Activated naive CD4-positive, alpha-beta T cell treated with anti-CD3 and anti-CD28 coated beads for 36 hours (primary cell): Measurements from ENCODE around the gene EPG5. TPM values are rescaled to one million over a fixed set of nuclear protein-coding genes. Genes with fewer than 3 reads are reported as not detected.
"Not testable (repeated sequence)": the region's sequence is repeated elsewhere in the genome, so short reads cannot be mapped to it uniquely, and the experiment has no call there.

Experiments
- CTCF ChIA-PET: fragments of 350-600 bp; sonication (Branson Sonifier 250); formaldehyde crosslinking; loops from one replicate; lab custom pipeline; 2021; ENCODE audit warnings: antibody characterized with exemption; lab: Charles Lee
- DNase-seq: peaks from one replicate; pipeline ENCODE4 v3.0.0-alpha.2; 2020
- H3K27ac Mint-ChIP-seq: one replicate; pipeline ENCODE4 v1.8.0; 2021; ENCODE audit warnings: mild to moderate bottlenecking, mixed read lengths
- H3K27me3 Mint-ChIP-seq: one replicate; pipeline ENCODE4 v1.8.0; 2021; ENCODE audit warnings: low read depth, mixed read lengths
- H3K36me3 Mint-ChIP-seq: one replicate; pipeline ENCODE4 v1.8.0; 2021; ENCODE audit warnings: low read depth, mixed read lengths
- H3K4me1 Mint-ChIP-seq: one replicate; pipeline ENCODE4 v1.8.0; 2021; ENCODE audit warnings: low read depth, mixed read lengths
- H3K4me3 Mint-ChIP-seq: one replicate; pipeline ENCODE4 v1.8.0; 2021; ENCODE audit warnings: mild to moderate bottlenecking, moderate library complexity, mixed read lengths
- H3K9me3 Mint-ChIP-seq: one replicate; pipeline ENCODE4 v1.8.0; 2021; ENCODE audit warnings: mixed read lengths
- intact Hi-C: fragments of 100-400 bp; cut with micrococcal nuclease; formaldehyde crosslinking; loops from one replicate; pipeline ENCODE4 v1.15.1; 2023
- total RNA-seq, 2 experiments: library from RNA; stranded (reverse); gene quantifications; one replicate each; pipeline ENCODE4 v1.2.3, GENCODE V29; 2021

EPG5 gene
- total RNA-seq, 2 experiments from 2014 or later: 18.3 to 21.2 TPM

DNA sequence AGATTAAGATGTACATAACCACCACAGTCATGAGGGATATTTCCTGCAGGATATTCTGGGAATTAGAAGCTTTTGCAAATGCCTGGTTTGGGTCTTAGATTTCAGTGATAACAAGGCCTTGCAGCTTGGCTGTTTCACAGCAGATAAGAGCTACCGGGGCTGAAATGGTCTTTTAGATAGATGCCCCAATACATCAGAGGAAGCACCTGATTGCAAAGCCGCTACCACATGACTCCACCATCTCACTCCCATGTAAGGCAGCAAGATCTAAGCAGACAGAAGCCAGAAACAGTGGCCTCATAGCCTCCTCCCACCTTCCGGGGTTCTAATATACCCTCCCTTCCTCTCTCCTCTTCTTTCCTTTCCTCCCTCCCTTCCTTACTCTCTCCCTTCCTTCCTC lies 31.1 kb upstream of the EPG5 start:
- peak overlapping the region; percentile 73 for H3K4me3 Mint-ChIP-seq
- intact Hi-C loops: loop anchor here (1.0 kb wide), 2 partner anchors 24 to 75 kb away; no protein-coding TSS in a partner anchor
- H3K27ac Mint-ChIP-seq: peak overlapping the region; percentile 88
- peaks cover 10% of the 10 kb centered on the region for H3K36me3 Mint-ChIP-seq
- H3K27me3 Mint-ChIP-seq: no peaks in the 10 kb centered on the region
- peaks cover 39% of the 10 kb centered on the region for H3K4me1 Mint-ChIP-seq
- CTCF ChIA-PET: interaction anchor here (0.7 to 3.2 kb wide), 5 partner anchors 16 to 439 kb away, joined by 3 to 12 read pairs (median 3); no protein-coding TSS in a partner anchor
- peak; percentile 41 for DNase-seq
- peaks cover 18% of the 10 kb centered on the region for H3K9me3 Mint-ChIP-seq

GRCh38 chr18:45997700-45998151 lies 30.6 kb upstream of the EPG5 start:
- CTCF ChIA-PET: interaction anchor here (1.1 to 3.2 kb wide), 4 partner anchors 15 to 90 kb away, joined by 3 to 12 read pairs (median 6); no protein-coding TSS in a partner anchor
- Mint-ChIP-seq H3K27me3 (no peaks in the 10 kb centered on the region), H3K27ac (peak overlapping the region; percentile 88), H3K4me1 (peaks cover 39% of the 10 kb centered on the region), H3K4me3 (peak overlapping the region; percentile 73), H3K36me3 (peaks cover 5% of the 10 kb centered on the region), H3K9me3 (peaks cover 13% of the 10 kb centered on the region)
- intact Hi-C loops: loop anchor here (1.0 kb wide), 4 partner anchors 16 to 76 kb away; no protein-coding TSS in a partner anchor
- peak; percentile 45 for DNase-seq

DNA sequence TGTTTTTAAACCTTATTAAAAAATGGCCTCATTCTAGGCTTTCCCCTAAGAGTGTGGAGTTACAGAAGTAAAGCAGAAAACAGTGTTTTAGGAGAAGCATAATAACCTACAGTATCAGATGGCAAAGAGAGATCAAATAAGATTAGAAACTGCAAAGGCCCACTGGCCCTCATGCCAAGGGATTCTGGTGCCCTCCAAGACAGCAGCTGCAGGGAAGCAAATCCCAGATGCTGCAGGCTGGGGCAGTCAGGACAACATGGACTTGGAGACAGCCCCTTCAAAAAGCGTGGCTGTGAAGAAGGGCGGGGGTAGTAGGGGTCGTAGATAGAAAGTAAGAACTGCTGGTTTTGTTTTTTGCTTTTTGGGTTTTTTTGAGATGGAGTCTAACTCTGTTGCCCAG lies 28.3 kb upstream of the EPG5 start:
- intact Hi-C loops: loop anchor here (2.0 kb wide), 1 partner anchor 15 kb away; no protein-coding TSS in a partner anchor
- Mint-ChIP-seq H3K27me3 (no peaks in the 10 kb centered on the region), H3K4me1 (peaks cover 34% of the 10 kb centered on the region)

DNA sequence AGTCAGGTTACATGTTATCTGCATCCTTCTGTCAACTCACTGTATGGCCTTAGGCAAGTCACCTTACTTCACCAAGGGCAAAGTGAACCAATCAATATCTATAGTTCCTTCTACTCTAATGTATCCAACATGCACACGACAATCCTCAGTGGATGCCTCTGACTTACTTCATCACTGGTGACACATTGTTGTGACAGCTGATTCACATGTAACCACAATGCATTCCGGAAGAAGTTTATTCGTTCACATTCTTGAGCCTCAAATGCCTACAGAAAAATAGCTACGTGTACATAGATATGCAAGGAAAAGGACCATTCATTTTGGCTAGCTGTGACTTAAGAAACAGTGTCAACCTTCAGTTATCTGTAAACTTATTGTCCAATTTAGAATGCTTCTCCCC lies 26.3 kb upstream of the EPG5 start:
- DNase-seq: no peak
- Mint-ChIP-seq H3K27ac (no peak overlapping the region), H3K9me3 (peaks cover 3% of the 10 kb centered on the region), H3K27me3 (no peaks in the 10 kb centered on the region), H3K4me1 (peaks cover 26% of the 10 kb centered on the region), H3K36me3 (peaks cover 14% of the 10 kb centered on the region), H3K4me3 (no peak overlapping the region)
- intact Hi-C loops: no loop called here
- CTCF ChIA-PET: interaction anchor here (0.8 to 1.8 kb wide), 2 partner anchors 80 to 156 kb away, joined by 3 to 7 read pairs; no protein-coding TSS in a partner anchor

More for the DNA sequence above, 28.3 kb upstream of the EPG5 start:
- Mint-ChIP-seq H3K9me3 (no peaks in the 10 kb centered on the region), H3K36me3 (peaks cover 4% of the 10 kb centered on the region), H3K4me3 (no peak overlapping the region), H3K27ac (no peak overlapping the region)
- CTCF ChIA-PET: interaction anchor here (1.2 to 3.2 kb wide), 2 partner anchors 21 to 78 kb away, joined by 3 to 8 read pairs; no protein-coding TSS in a partner anchor
- DNase-seq: no peak

GRCh38 chr18:45992527-45992926 lies 25.4 kb upstream of the EPG5 start:
- Mint-ChIP-seq H3K36me3 (peaks cover 17% of the 10 kb centered on the region), H3K4me1 (peaks cover 16% of the 10 kb centered on the region)
- H3K9me3 Mint-ChIP-seq, H3K4me3 Mint-ChIP-seq, H3K27ac Mint-ChIP-seq, intact Hi-C loops, H3K27me3 Mint-ChIP-seq, DNase-seq: not testable (repeated sequence)
- CTCF ChIA-PET: interaction anchor here (0.6 kb wide), 1 partner anchor 365 kb away, joined by 3 read pairs; no protein-coding TSS in a partner anchor

DNA sequence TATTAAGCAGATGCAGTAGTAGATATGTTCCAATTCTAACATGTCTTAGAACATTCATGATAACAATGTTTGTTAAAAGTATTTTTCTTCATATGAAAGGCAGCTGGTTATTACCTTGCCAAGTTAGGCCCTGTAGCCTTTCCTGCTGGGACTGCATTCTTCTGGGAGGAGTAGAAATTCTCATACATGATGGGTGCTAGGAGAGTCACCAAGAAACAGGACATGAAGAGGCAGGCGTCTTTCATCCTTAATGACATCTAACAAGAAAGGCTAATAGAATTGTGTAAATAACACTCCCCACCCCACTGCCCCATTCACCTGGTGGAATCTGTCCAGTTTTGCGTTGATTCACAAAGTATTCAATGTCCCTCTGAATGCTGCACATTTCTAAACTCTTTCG lies 24.7 kb upstream of the EPG5 start:
- Mint-ChIP-seq H3K4me3 (no peak overlapping the region), H3K36me3 (peaks cover 17% of the 10 kb centered on the region), H3K27me3 (no peaks in the 10 kb centered on the region), H3K27ac (no peak overlapping the region), H3K9me3 (peaks cover 3% of the 10 kb centered on the region), H3K4me1 (peaks cover 11% of the 10 kb centered on the region)
- intact Hi-C loops: no loop called here
- DNase-seq: no peak
- CTCF ChIA-PET: interaction anchor here (0.6 kb wide), 2 partner anchors 82 to 364 kb away, joined by 3 read pairs; no protein-coding TSS in a partner anchor

GRCh38 chr18:45984546-45985235 lies 17.6 kb upstream of the EPG5 start:
- CTCF ChIA-PET: no interaction called here

DNA sequence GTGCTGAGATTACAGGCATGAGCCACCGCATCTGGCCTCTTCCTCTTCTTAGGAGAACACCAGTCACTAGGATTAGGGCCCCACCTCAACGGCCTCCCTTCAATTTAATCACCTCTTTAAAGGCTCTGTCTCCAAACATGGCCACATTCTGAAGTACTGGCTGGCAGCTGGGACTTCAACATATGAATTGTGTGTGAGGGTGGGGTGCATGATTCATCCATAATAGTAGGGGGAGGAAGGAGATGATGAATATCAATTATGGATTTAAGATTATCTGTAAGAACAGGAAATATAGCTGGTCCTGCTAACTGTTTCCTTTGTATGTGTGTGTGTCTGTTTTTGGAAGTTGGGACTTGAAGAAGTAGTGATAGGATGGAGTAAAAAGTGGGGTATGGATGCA lies 14.7 kb upstream of the EPG5 start:
- Mint-ChIP-seq H3K9me3 (no peaks in the 10 kb centered on the region), H3K27me3 (no peaks in the 10 kb centered on the region), H3K36me3 (no peaks in the 10 kb centered on the region), H3K4me1 (no peaks in the 10 kb centered on the region), H3K27ac (no peak overlapping the region), H3K4me3 (no peak overlapping the region)
- CTCF ChIA-PET: interaction anchor here (1.2 kb wide), 1 partner anchor 16 kb away, joined by 3 read pairs; no protein-coding TSS in a partner anchor
- no peak for DNase-seq
- intact Hi-C loops: loop anchor here (2.0 kb wide), 1 partner anchor 13 kb away; no protein-coding TSS in a partner anchor

More at GRCh38 chr18:45984546-45985235, 17.6 kb upstream of the EPG5 start:
- peaks cover 3% of the 10 kb centered on the region for H3K9me3 Mint-ChIP-seq
- H3K4me1 Mint-ChIP-seq: no peaks in the 10 kb centered on the region
- H3K27me3 Mint-ChIP-seq: no peaks in the 10 kb centered on the region
- no peak overlapping the region for H3K4me3 Mint-ChIP-seq
- peaks cover 11% of the 10 kb centered on the region for H3K36me3 Mint-ChIP-seq
- intact Hi-C loops: no loop called here
- DNase-seq: no peak
- H3K27ac Mint-ChIP-seq: no peak overlapping the region

DNA sequence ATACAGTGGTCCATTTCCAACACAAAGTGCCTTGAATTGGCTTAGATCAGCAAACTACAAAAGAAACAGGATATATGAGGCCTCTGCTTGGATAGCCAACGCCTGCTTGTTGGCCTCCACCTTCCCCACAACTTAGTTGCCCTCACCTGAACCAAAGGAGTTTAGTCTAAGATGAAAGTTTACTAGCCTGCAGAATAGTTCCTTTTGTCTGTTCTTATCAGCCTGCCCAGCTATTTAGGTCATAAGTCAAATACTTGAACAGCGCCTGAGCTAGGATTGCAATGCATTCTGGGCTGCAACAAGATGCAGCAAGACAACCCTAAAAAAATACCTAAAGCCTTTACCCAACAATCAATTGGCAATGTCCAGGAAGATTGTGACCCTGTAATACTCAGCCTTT lies 13.1 kb upstream of the EPG5 start:
- H3K27ac Mint-ChIP-seq: no peak overlapping the region
- no peak for DNase-seq
- H3K4me3 Mint-ChIP-seq: no peak overlapping the region
- no peaks in the 10 kb centered on the region for H3K27me3 Mint-ChIP-seq
- CTCF ChIA-PET: interaction anchor here (0.7 kb wide), 1 partner anchor 93 kb away, joined by 4 read pairs; no protein-coding TSS in a partner anchor
- H3K4me1 Mint-ChIP-seq: peaks cover 3% of the 10 kb centered on the region
- intact Hi-C loops: loop anchor here (2.0 kb wide), 1 partner anchor 15 kb away; no protein-coding TSS in a partner anchor
- no peaks in the 10 kb centered on the region for H3K36me3 Mint-ChIP-seq
- H3K9me3 Mint-ChIP-seq: no peaks in the 10 kb centered on the region

DNA sequence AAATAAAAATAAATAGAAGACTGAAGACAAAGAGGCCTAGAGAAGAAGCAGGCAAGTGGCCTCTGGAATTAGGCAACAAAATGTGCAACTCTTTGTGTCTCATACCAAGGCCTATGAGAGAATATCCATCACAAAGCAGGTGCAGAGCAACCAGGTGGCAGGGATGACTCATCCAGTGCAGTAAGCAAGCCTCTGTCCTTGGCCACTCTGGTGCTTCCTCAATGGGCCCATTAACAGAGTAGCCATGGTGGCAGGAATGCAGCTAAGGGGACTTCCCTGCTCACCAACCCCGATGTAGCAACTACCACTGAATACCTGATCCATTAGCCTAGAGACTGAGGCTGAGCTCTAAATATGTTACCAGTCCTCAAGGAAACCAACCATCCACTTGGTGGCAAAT lies 11.0 kb upstream of the EPG5 start:
- CTCF ChIA-PET: interaction anchor here (6.1 kb wide), 1 partner anchor 95 kb away, joined by 53 read pairs; the partner anchor contains the start of gene PSTPIP2
- H3K27me3 Mint-ChIP-seq: no peaks in the 10 kb centered on the region

DNA sequence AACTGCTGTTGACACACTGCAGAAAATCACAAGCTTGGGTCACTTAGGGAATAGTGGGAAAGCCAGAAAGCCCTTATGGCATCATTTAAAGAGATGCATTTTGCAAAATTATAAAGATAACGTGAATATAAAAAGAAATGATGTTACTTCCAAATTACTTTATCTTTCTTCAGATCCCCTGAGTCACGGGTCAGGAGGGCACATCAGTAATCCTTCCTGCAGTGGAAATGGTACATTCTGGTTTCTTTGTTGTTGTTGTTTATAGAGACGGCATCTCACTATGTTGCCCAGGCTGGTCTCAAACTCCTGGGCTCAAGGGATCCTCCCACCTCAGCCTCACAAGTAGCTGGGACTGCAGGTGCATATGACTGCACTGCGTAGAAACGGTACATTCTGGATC lies 9.8 kb upstream of the EPG5 start:
- no peak overlapping the region for H3K4me3 Mint-ChIP-seq
- CTCF ChIA-PET: interaction anchor here (0.7 to 6.1 kb wide), 2 partner anchors 87 to 96 kb away, joined by 3 to 53 read pairs; partner anchors contain the start of gene PSTPIP2
- peaks cover 14% of the 10 kb centered on the region for H3K4me1 Mint-ChIP-seq
- no peaks in the 10 kb centered on the region for H3K27me3 Mint-ChIP-seq
- no peak for DNase-seq
- no peaks in the 10 kb centered on the region for H3K9me3 Mint-ChIP-seq
- H3K36me3 Mint-ChIP-seq: no peaks in the 10 kb centered on the region
- H3K27ac Mint-ChIP-seq: no peak overlapping the region
- intact Hi-C loops: no loop called here

More for the DNA sequence above, 11.0 kb upstream of the EPG5 start:
- no peak for DNase-seq
- no peaks in the 10 kb centered on the region for H3K9me3 Mint-ChIP-seq
- intact Hi-C loops: no loop called here
- no peaks in the 10 kb centered on the region for H3K36me3 Mint-ChIP-seq
- H3K27ac Mint-ChIP-seq: no peak overlapping the region
- no peak overlapping the region for H3K4me3 Mint-ChIP-seq
- peaks cover 11% of the 10 kb centered on the region for H3K4me1 Mint-ChIP-seq

DNA sequence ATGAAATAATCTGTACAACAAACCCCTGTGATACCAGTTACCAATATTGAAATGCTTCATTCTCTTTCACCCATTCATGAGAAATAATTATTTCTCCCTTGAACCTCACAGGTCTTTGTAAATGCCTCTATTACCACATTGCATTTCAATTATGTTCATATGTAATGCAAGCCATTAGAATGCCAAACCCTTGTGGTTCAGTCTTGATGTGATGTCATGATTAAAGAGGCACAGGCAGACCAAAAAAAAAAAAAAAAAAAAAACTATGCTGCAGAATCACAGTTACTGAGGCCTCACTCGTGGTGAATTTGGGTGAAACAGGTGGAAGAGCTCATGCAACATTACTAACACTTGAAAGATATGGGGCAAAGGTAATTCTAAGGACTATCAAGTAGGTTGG lies 9.4 kb upstream of the EPG5 start:
- Mint-ChIP-seq H3K27ac (no peak overlapping the region), H3K36me3 (no peaks in the 10 kb centered on the region), H3K9me3 (no peaks in the 10 kb centered on the region), H3K27me3 (no peaks in the 10 kb centered on the region), H3K4me3 (no peak overlapping the region), H3K4me1 (peaks cover 14% of the 10 kb centered on the region)
- intact Hi-C loops: no loop called here
- no peak for DNase-seq
- CTCF ChIA-PET: interaction anchor here (0.7 to 6.1 kb wide), 3 partner anchors 87 to 306 kb away, joined by 3 to 53 read pairs (median 3); partner anchors contain the start of gene PSTPIP2
